ENCODE data around the gene SYT11.

DNA sequence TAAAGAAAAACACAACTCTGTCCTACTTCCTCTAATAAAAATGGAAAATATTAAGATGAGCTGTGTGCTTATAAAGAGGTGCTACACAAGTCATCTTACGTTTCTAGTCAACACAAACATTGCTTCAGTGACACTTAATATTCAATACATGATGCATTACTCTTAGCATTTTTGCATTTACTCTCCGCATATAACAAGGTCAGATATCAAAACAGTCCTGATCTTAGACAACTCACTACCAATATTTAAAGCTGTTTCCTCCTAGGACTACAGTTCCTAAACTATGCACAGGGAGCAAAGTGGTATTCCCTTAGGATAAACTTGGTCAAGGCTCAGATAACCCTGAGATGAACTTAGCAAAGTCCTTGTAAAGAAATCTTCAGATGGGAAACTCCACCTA, 39.5 kb downstream of the SYT11 start:
- TF ChIP-seq, protein P1, sequence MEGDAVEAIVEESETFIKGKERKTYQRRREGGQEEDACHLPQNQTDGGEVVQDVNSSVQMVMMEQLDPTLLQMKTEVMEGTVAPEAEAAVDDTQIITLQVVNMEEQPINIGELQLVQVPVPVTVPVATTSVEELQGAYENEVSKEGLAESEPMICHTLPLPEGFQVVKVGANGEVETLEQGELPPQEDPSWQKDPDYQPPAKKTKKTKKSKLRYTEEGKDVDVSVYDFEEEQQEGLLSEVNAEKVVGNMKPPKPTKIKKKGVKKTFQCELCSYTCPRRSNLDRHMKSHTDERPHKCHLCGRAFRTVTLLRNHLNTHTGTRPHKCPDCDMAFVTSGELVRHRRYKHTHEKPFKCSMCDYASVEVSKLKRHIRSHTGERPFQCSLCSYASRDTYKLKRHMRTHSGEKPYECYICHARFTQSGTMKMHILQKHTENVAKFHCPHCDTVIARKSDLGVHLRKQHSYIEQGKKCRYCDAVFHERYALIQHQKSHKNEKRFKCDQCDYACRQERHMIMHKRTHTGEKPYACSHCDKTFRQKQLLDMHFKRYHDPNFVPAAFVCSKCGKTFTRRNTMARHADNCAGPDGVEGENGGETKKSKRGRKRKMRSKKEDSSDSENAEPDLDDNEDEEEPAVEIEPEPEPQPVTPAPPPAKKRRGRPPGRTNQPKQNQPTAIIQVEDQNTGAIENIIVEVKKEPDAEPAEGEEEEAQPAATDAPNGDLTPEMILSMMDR (IDR thresholded peaks at IDR 0.05) = no peak
- no peak for TF ChIP-seq POLR2A (IDR thresholded peaks at IDR 0.05)

Data from thyroid gland (tissue), 4 donors.